ENCODE data around the gene PSMG1.
A peak's percentile ranks its signal among the peaks of the same experiment; 100 is the strongest.

Gene PSMG1

GRCh38 chr21:39155578-39155977, 27.7 kb downstream of the PSMG1 start:
- no peak for DNase-seq

- no peak for DNase-seq
Measured at GRCh38 chr21:39153842-39154241, 29.4 kb downstream of the PSMG1 start.

- no peak for DNase-seq
Measured at GRCh38 chr21:39153373-39153772, 29.9 kb downstream of the PSMG1 start.

GRCh38 chr21:39152271-39152670, 31.0 kb downstream of the PSMG1 start:
- no peak for DNase-seq

GRCh38 chr21:39150877-39151276, 32.4 kb downstream of the PSMG1 start:
- DNase-seq: no peak

GRCh38 chr21:39150316-39150715, 32.9 kb downstream of the PSMG1 start:
- DNase-seq: no peak

- DNase-seq: no peak
Measured at GRCh38 chr21:39149882-39150281, 33.4 kb downstream of the PSMG1 start.

- no peak for DNase-seq
Measured at GRCh38 chr21:39148975-39149374, 34.3 kb downstream of the PSMG1 start.

GRCh38 chr21:39144191-39144590, 39.1 kb downstream of the PSMG1 start:
- no peak for DNase-seq

- DNase-seq: no peak
Measured at GRCh38 chr21:39142972-39143371, 40.3 kb downstream of the PSMG1 start.

- DNase-seq: no peak
Measured at GRCh38 chr21:39141502-39141901, 41.7 kb downstream of the PSMG1 start.

GRCh38 chr21:39137248-39138178, 45.7 kb downstream of the PSMG1 start:
- peak; percentile 10 for DNase-seq

GRCh38 chr21:39136711-39137110, 46.5 kb downstream of the PSMG1 start:
- no peak for DNase-seq

- peak; percentile 54 for DNase-seq
Measured at GRCh38 chr21:39136138-39136537, 47.1 kb downstream of the PSMG1 start.

- DNase-seq: no peak
Measured at GRCh38 chr21:39134288-39134810, 48.9 kb downstream of the PSMG1 start.

- no peak for DNase-seq
Measured at GRCh38 chr21:39132248-39132647, 51.0 kb downstream of the PSMG1 start.

GRCh38 chr21:39131791-39132190, 51.5 kb downstream of the PSMG1 start:
- DNase-seq: no peak

- DNase-seq: no peak
Measured at GRCh38 chr21:39127506-39127905, 55.7 kb downstream of the PSMG1 start.

- DNase-seq: no peak
Measured at GRCh38 chr21:39126486-39126806, 56.8 kb downstream of the PSMG1 start.

GRCh38 chr21:39125752-39126485, 57.3 kb downstream of the PSMG1 start:
- peak; percentile 72 for DNase-seq
